ENCODE results near the gene PROX1. TPM values are rescaled to one million over a fixed set of nuclear protein-coding genes. Genes with fewer than 3 reads are reported as not detected.
"Not testable (repeated sequence)": the region's sequence is repeated elsewhere in the genome, so short reads cannot be mapped to it uniquely, and the experiment has no call there.

Gene PROX1
- total RNA-seq, 1 experiment from 2014 or later, result 0.14 TPM

DNA sequence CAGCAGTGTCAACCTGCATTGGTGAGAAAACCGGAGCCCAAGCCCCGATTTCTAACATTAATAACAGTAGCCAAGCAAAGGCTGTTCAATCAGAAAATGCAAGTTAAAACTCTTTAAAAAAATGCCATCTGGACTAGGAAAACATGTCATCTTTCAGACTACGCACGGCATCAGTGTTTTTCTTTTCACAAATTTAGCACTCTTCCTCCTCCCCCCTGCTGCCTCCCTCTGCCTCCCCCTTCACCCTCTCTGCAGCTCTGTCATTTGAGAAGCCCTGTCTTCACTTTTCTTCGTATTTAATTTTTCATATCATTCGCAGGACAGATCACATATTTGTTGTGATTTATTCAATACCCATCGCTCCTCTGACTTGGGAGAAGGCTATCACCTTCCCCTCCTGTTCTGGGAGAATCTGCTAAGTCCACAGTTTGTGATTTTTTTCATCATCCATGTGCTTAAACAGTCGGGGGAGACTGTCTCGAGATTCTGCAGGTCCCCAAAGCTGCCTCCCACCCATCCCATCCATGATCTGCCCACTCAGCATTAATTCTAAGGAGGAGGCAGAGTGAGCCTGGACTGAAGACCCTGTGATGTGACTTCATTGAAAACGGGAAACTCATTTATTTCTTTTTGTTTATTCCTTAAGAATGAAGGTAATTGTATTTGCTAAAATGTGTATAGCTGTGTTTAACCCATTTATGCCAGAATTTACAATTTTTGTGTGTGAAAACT, 84.8 kb downstream of the PROX1 start:
- no peak for DNase-seq (ENCODE audit: low spot score)

DNA sequence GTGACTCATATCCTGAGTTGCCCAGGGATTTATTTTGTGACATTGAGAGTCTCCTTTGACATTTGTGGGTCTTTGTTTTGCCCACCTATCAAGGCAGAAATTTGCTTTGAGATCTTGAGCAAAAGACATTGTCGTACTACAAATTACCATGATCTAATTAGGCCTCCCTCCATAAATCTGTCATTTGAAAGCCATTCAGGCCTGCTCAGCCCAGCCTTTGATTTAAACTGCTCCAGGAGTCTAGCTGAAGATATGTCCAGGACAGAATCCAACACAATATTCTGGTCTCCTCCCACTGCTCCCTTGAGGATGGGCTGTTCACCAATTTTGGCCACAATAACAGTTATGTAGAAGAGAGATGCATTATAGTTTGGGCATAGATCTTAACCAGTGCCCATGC, 86.7 kb downstream of the PROX1 start:
- DNase-seq (ENCODE audit: low spot score), result no peak

DNA sequence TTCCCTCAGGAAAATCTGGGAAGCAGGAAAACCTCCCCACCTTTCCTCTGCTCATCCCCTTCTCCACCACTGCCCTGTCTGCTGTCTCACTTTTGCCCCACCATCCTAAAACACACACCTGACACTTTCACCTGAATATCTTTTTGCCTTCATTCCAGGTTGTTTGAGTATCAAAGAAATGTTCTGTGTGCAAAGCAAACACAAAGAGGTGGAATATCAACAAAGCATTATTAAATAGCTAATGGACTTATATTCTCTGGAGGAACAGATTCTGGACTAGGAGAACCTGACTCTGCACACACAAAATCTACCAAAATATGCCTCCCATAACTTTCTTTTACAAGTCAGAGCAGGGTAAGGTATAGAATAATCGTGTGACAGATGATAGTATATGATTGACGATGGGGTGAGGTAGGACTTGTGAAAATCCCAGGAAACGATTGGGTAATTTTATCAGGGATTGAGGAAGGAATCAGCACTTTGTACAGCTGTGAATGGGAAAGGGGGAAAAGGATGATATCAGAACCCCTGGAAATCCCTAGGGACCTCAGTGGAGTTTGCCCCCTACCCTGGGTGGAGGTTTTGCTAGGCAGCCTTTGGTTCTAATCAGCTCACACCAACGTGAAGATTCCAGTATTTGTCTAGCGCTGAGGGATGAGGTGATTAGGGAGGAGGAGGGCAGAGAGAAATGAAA, 87.7 kb downstream of the PROX1 start:
- no peak for DNase-seq (ENCODE audit: low spot score)

DNA sequence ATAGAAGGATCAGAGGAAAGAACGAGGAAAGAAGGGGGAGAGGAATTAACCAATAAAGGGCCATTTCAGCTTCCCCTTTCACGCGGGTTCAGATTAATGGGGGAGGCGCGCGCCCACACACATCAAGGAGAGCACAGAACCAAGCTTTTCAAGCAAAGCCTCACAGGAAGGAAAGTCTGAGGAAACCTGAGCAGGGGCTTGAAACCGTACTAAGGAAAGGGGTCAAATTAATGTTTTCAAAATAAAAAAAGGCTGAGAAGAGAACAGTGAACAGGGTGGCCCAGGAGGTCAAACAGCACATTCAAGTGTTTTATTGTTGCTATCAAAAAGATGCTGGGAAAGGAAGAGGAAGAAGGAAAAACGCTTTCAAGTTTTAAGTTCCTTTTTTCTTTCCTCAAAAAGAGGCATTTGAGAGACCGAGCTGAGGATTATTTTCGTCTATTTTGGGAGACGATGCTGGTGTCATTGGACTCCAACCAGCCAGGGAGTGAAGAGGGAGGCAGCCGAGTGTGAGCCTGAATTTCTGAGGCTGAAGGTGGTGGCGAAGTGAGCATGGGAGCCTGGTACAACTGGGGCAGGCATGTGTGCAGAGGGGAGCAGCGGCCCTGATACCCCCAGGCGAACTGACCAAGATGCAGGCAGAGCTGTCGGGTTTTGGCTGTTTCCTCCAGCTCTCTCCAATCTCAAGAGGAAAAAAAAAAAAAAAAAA, 88.4 kb downstream of the PROX1 start:
- DNase-seq (ENCODE audit: low spot score), result no peak

DNA sequence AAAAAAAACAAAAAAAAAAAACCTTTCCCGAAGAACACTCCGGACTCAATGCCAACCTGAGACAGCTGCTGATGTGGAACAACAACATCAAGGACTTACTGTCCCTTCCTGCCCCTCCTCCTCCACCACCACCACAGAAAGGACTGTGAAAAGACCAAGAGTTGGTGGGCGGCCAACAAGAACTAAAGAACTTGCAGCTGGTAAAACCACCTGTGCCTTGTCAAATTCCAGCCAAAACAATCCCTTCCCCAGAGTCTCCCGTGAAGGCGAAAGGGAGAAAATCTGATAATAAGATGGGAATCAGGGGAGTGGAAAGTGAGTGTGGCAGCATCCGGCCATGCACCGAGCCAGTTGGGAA, 88.9 kb downstream of the PROX1 start:
- no peak for DNase-seq (ENCODE audit: low spot score)

DNA sequence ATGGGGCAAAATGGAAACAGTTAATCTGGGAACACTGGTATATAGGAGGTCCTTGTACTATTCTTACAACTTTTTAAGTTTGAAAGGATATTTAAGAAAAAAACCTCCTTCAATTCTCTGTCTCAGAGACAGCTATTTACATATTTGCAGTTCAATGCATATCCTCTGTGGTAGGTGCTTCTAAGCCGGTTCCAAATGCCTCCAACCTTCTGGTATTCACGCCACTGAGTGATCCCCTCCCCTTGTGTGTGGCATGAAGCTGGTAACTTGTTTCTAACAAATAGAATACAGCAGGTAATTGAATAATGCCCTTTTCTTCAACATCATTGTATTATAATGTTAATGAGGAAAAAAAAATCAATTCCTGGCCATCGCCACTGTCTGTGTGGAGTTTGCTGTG, 91.2 kb downstream of the PROX1 start:
- no peak for DNase-seq (ENCODE audit: low spot score)

DNA sequence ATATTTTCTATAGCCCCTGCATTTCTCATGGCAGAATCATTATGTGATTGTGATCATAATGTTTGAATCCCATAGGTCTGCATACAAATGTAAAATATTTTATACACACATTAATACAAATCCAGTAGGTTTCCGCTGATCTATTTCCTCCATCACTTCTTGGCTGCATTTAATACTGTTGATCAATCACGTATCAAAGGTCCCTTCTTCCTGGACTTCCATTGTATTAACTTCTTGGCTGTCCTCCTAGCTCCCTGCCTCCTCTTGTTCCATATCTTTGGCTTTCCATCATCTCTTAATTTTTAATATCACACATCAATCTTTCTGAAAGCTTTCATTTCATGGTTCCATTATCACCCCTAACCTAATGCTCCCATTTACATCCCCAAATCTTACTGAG, 97.6 kb downstream of the PROX1 start:
- DNase-seq (ENCODE audit: low spot score), result no peak

DNA sequence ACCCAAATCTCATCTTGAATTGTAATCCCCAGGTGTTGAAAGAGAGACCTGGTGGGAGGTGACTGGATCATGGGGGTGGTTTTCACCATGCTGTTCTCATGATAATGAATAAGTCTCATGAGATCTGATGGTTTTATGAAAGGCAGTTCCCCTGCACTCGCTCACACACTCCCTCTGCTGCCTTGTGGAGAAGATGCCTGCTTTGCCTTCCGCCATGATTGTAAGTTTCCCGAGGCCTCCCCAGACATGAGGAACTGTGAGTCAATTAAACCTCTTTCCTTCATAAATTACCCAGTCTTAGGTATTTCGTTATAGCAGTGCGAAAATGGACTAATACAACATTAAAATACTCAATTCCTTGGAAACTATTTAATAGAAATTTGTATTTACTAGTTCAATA, 99.2 kb downstream of the PROX1 start:
- no peak for DNase-seq (ENCODE audit: low spot score)

DNA sequence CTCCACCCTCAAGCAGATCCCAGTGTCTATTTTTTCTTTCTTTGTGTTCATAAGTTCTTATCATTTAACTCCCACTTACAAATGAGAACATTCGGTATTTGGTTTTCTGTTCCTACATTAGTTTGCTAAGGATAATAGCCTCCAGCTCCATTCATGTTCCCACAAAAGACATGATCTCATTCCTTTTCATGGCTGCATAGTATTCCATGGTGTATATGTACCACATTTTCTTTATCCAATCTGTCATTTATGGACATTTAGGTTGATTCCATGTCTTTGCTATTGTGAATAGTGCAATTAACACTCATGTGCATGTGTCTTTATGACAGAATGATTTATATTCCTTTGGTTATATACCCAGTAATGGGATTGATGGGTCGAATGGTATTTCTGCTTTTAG, 101.2 kb downstream of the PROX1 start:
- DNase-seq (ENCODE audit: low spot score), result not testable (repeated sequence)

All from H4 (cell line).